Sigmoid colon (tissue), 7 donors: ENCODE results near the gene TOP2A. TPM values are rescaled to one million over a fixed set of nuclear protein-coding genes. Genes with fewer than 3 reads are reported as not detected.

Experiments
- DNase-seq: peaks from one replicate; pipeline ENCODE4 v3.0.0-alpha.2; 2019
- H3K27ac ChIP-seq, 4 donors: fragments of 200-600 bp; sonication (generic); one replicate each; pipeline ENCODE4 v1.5.1; 2016 to 2019; ENCODE audit warnings: mild to moderate bottlenecking in 1 of 4
- H3K27me3 ChIP-seq, 3 donors: fragments of 200-600 bp; sonication (generic); one replicate each; pipeline ENCODE4 v1.5.1; 2019; ENCODE audit warnings: mild to moderate bottlenecking in 1 of 3
- H3K36me3 ChIP-seq, 4 donors: fragments of 200-600 bp; sonication (generic); one replicate each; pipeline ENCODE4 v1.5.1; 2016 to 2019
- H3K4me1 ChIP-seq, 4 donors: fragments of 200-600 bp; sonication (generic); one replicate each; pipeline ENCODE4 v1.5.1; 2017 to 2019
- H3K4me3 ChIP-seq, 4 donors: fragments of 200-600 bp; sonication (generic); one replicate each; pipeline ENCODE4 v1.5.1; 2017 to 2019; ENCODE audit warnings: mild to moderate bottlenecking in 2 of 4, moderate library complexity in 1 of 4
- H3K9me3 ChIP-seq, 4 donors: fragments of 200-600 bp in 3 of 4; sonication (generic) in 3 of 4; one replicate each; pipeline versions ENCODE4 v1.5.1 to v1.6.1; 2013 to 2019
- EP300 ChIP-seq, 4 donors: sonication (generic); formaldehyde crosslinking; IDR thresholded peaks; one replicate each; pipeline ENCODE4 v1.6.1; 2017; ENCODE audit warnings: antibody characterized with exemption in 4 of 4
- POLR2A ChIP-seq, 2 donors: fragments of 450-650 bp; IDR thresholded peaks; one replicate each; pipeline ENCODE4 v1.6.1; 2016; ENCODE audit warnings: antibody characterized with exemption in 2 of 2, mild to moderate bottlenecking in 2 of 2, moderate library complexity in 2 of 2
- POLR2AphosphoS5 ChIP-seq, 4 donors: sonication (generic); formaldehyde crosslinking; IDR thresholded peaks; one replicate each; pipeline ENCODE4 v1.6.1; 2017; ENCODE audit warnings: antibody characterized with exemption in 4 of 4
- WGBS, 2 donors: extraction: QIAGEN DNeasy Blood & Tissue Kit; methylation state at CpG; one replicate each; pipeline ENCODE4 v1.1.7; 2013; 5-methylcytosine and 5-hydroxymethylcytosine counted together
- intact Hi-C: fragments of 100-400 bp; cut with DNase I; formaldehyde crosslinking; loops from one replicate; pipeline ENCODE4 v1.15.1; 2023
- polyA plus RNA-seq, 3 donors: library from polyadenylated mRNA; stranded (reverse); fragments of 200-250 nt; gene quantifications; one replicate each; pipeline ENCODE4 v1.2.3, GENCODE V29; 2013
- total RNA-seq, 4 donors: library from RNA; depleted of rRNA; stranded (reverse); fragments of >200 nt; gene quantifications; one replicate each; pipeline ENCODE4 v1.1.0, GENCODE V29; 2016
- TF ChIP-seq, protein P1 (sequence below), 4 experiments: fragments of 450-650 bp in 3 of 4; fragments of 200-600 bp in 1 of 4; IDR thresholded peaks; one replicate each; pipeline ENCODE4 v1.5.1; 2016 to 2019; ENCODE audit warnings: antibody characterized with exemption in 4 of 4, mild to moderate bottlenecking in 3 of 4, moderate library complexity in 2 of 4
- donor health status: healthy with polysubstance abuse.
- donor health status: Bipolar disorder and iron deficiency.
- donor health status: healthy.

The TOP2A gene
- total and polyA plus RNA-seq, 7 donors: 0.33 to 28.7 (median 2.1) TPM

DNA sequence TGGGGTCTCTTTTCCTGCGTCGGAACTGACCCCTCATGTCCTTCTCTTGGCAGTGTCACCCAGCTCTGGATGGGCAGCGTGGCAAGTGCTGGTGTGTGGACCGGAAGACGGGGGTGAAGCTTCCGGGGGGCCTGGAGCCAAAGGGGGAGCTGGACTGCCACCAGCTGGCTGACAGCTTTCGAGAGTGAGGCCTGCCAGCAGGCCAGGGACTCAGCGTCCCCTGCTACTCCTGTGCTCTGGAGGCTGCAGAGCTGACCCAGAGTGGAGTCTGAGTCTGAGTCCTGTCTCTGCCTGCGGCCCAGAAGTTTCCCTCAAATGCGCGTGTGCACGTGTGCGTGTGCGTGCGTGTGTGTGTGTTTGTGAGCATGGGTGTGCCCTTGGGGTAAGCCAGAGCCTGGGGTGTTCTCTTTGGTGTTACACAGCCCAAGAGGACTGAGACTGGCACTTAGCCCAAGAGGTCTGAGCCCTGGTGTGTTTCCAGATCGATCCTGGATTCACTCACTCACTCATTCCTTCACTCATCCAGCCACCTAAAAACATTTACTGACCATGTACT, 38.8 kb upstream of the TOP2A start:
- H3K27ac ChIP-seq: peak overlapping the region; percentile 77 to 96 (median 88)
- peaks cover 20 to 63% (median 36%) of the 10 kb centered on the region in 4 donors for H3K36me3 ChIP-seq
- TF ChIP-seq POLR2AphosphoS5 (IDR thresholded peaks at IDR 0.05) (peak in 3 of 4 donors; percentile 5 to 49 (median 44)), EP300 (IDR thresholded peaks at IDR 0.05) (no peak)
- no peaks in the 10 kb centered on the region for H3K9me3 ChIP-seq
- DNase-seq: peak; percentile 71
- H3K27me3 ChIP-seq: no peaks in the 10 kb centered on the region
- H3K4me1 ChIP-seq: peaks cover 0 to 99% (median 90%) of the 10 kb centered on the region in 4 donors
- 82 to 88% methylated on average over 16 of the region's 16 CpGs for WGBS, 2 donors
- H3K4me3 ChIP-seq: no peak overlapping the region
- intact Hi-C loops: no loop called here

DNA sequence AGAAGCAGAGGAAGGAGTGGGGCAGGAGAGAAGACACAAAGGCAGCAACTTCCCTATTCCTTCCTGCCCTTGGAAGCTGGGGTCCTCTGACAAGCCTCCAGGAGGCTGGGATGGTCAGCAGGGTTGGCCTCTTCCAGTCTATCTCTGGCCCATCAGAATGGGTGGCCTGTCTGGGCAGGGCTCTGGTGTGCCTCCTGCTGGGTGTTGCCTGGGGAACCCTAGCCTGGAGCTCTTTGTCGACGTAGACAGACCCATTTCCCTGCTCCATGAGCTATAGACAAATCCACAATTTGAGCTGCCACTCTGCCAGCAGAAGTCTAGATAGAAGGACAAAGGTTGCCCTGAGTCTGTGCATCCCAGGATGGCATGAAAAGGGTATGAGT, 36.9 kb upstream of the TOP2A start:
- Histone ChIP-seq H3K27ac (peak overlapping the region; percentile 93 to 99 (median 95)), H3K4me3 (no peak overlapping the region), H3K27me3 (no peaks in the 10 kb centered on the region), H3K36me3 (peaks cover 20 to 63% (median 36%) of the 10 kb centered on the region in 4 donors), H3K4me1 (peaks cover 0 to 99% (median 87%) of the 10 kb centered on the region in 4 donors), H3K9me3 (no peaks in the 10 kb centered on the region)
- DNase-seq: no peak
- intact Hi-C loops: no loop called here
- 81 to 82% methylated on average over 2 of the region's 2 CpGs for WGBS, 2 donors
- TF ChIP-seq POLR2AphosphoS5 (IDR thresholded peaks at IDR 0.05) (no peak), POLR2A (IDR thresholded peaks at IDR 0.05) (no peak), EP300 (IDR thresholded peaks at IDR 0.05) (no peak)
- TF ChIP-seq, protein P1, sequence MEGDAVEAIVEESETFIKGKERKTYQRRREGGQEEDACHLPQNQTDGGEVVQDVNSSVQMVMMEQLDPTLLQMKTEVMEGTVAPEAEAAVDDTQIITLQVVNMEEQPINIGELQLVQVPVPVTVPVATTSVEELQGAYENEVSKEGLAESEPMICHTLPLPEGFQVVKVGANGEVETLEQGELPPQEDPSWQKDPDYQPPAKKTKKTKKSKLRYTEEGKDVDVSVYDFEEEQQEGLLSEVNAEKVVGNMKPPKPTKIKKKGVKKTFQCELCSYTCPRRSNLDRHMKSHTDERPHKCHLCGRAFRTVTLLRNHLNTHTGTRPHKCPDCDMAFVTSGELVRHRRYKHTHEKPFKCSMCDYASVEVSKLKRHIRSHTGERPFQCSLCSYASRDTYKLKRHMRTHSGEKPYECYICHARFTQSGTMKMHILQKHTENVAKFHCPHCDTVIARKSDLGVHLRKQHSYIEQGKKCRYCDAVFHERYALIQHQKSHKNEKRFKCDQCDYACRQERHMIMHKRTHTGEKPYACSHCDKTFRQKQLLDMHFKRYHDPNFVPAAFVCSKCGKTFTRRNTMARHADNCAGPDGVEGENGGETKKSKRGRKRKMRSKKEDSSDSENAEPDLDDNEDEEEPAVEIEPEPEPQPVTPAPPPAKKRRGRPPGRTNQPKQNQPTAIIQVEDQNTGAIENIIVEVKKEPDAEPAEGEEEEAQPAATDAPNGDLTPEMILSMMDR (IDR thresholded peaks at IDR 0.05): no peak

DNA sequence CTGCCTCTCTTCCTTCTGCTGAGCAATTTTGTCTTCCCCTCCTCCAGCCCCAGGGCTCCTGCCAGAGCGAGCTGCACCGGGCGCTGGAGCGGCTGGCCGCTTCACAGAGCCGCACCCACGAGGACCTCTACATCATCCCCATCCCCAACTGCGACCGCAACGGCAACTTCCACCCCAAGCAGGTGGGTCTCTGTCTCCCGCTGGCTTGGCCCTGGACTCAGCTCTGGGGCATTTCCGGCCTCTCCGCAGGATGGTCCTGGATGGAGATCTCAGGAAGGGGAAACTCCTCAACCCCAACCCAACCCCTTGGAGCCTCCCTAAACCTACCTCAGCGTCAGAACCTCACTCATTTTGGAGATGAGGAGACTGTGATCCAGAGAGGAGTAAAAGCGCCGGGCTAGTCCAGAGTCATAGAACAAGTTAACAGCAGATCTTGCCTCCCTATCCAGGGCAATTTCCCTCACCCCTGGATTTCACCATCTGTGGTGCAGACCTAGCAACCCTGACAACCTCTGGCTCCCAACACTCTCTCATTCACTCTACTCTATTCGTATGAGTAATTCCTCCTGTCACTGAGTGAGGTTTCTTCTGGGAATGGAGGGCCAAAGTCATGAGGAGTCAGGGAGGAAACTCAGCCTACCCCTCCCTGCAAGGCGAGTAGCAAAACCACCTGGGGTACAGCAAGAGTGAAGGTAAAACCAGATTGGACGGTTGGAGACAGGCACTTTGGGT, 36.4 kb upstream of the TOP2A start:
- 91 to 93% methylated on average over 19 of the region's 19 CpGs for WGBS, 2 donors
- H3K9me3 ChIP-seq: no peaks in the 10 kb centered on the region
- H3K4me3 ChIP-seq: no peak overlapping the region
- intact Hi-C loops: no loop called here
- no peaks in the 10 kb centered on the region for H3K27me3 ChIP-seq
- H3K27ac ChIP-seq: peak overlapping the region; percentile 93 to 99 (median 95)
- TF ChIP-seq EP300 (IDR thresholded peaks at IDR 0.05) (no peak), POLR2A (IDR thresholded peaks at IDR 0.05) (no peak), POLR2AphosphoS5 (IDR thresholded peaks at IDR 0.05) (peak in 1 of 4 donors; percentile 13)
- TF ChIP-seq, protein P1 (IDR thresholded peaks at IDR 0.05): no peak
- peaks cover 0 to 99% (median 87%) of the 10 kb centered on the region in 4 donors for H3K4me1 ChIP-seq
- H3K36me3 ChIP-seq: peaks cover 20 to 63% (median 36%) of the 10 kb centered on the region in 4 donors
- DNase-seq: no peak

DNA sequence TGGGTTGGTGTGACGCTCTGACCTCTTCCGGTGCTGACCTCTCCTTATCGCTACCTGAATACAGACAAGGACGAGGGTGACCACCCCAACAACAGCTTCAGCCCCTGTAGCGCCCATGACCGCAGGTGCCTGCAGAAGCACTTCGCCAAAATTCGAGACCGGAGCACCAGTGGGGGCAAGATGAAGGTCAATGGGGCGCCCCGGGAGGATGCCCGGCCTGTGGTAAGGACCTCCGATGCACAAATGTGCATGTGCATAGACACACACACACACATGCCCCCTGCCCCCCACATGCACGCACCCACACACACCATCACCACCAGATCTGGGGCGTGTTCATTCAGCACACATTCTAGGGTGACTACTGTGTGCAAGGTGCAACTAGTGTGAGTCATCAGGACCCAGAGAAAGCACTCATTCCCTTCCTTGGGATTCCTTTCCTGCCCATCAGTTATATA, 35.3 kb upstream of the TOP2A start:
- H3K4me1 ChIP-seq: peaks cover 0 to 99% (median 87%) of the 10 kb centered on the region in 4 donors
- no peak overlapping the region for H3K4me3 ChIP-seq
- no peaks in the 10 kb centered on the region for H3K27me3 ChIP-seq
- 87 to 89% methylated on average over 15 of the region's 15 CpGs for WGBS, 2 donors
- intact Hi-C loops: no loop called here
- peaks cover 20 to 61% (median 36%) of the 10 kb centered on the region in 4 donors for H3K36me3 ChIP-seq
- TF ChIP-seq, protein P1 (IDR thresholded peaks at IDR 0.05): no peak
- H3K27ac ChIP-seq: peak overlapping the region; percentile 93 to 99 (median 95)
- H3K9me3 ChIP-seq: no peaks in the 10 kb centered on the region
- DNase-seq: no peak

DNA sequence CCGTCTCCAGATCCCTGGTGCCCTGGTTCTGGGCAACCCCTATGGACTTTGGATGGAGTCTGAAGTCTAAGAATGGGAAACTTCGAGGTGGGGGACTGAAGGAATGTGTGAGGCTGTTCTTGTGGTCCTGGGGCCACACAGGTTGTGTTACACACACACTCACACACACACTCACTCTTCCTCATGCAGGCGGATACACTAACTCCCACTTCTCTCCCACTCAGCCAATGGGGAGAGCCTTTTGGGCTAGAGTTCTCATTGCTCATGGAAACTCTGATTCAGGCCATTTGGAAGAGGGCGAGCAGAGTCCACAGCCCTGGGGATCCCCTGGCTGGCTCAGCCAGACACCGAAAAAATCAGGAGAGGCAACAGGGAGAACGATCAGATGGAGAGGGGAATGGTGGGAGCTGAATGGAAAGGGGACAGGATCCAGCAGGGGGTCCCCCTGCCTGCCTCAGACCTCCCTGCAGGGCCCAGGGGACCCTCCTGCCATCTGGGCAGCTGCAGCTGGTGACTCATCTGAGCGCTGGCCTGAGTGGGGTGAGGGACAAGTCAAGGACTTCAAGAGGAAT, 34.6 kb upstream of the TOP2A start:
- H3K27me3 ChIP-seq: no peaks in the 10 kb centered on the region
- TF ChIP-seq, protein P1 (IDR thresholded peaks at IDR 0.05): no peak
- TF ChIP-seq POLR2AphosphoS5 (IDR thresholded peaks at IDR 0.05) (peak; percentile 32 to 73 (median 52)), EP300 (IDR thresholded peaks at IDR 0.05) (peak in 1 of 4 donors; percentile 31), POLR2A (IDR thresholded peaks at IDR 0.05) (no peak)
- no peak for DNase-seq

More for the DNA sequence above, 34.6 kb upstream of the TOP2A start:
- Histone ChIP-seq H3K27ac (peak overlapping the region; percentile 93 to 99 (median 95)), H3K9me3 (no peaks in the 10 kb centered on the region), H3K4me3 (peak overlapping the region in 1 of 4 donors; percentile 11), H3K36me3 (peaks cover 20 to 54% (median 35%) of the 10 kb centered on the region in 4 donors), H3K4me1 (peaks cover 0 to 99% (median 87%) of the 10 kb centered on the region in 4 donors)
- intact Hi-C loops: no loop called here
- 65 to 68% methylated on average over 7 of the region's 7 CpGs for WGBS, 2 donors
